HepG2 (cell line): ENCODE measurements around the gene ZNF223. TPM values are rescaled to one million over a fixed set of nuclear protein-coding genes. Genes with fewer than 3 reads are reported as not detected.

Experiments used
- ATAC-seq: fragments of 200-7000 bp; cut with Tn5 transposase; 3 replicates; pipeline ENCODE4 v1.9.1; 2020; ENCODE audit warnings: mild to moderate bottlenecking, moderate library complexity
- BruUV-seq: library from RNA; stranded (reverse); fragments of 400-500 nt; replicated peaks from 2 replicates; lab custom pipeline; 2021; lab: Mats Ljungman, UMichigan
- CTCF ChIA-PET: fragments of 300-600 bp; formaldehyde crosslinking; extraction: SDS; loops from one replicate; lab custom pipeline; 2021; ENCODE audit warnings: low total read pairs, inconsistent platforms, low intra/inter-chr PET ratio; lab: Yijun Ruan, JAX
- POLR2A ChIA-PET: fragments of 350-600 bp; sonication (Branson Sonifier 250); formaldehyde crosslinking; loops from one replicate; lab custom pipeline; 2020; ENCODE audit warnings: antibody characterized with exemption, inconsistent platforms; lab: Yijun Ruan, JAX
- DNase-seq: peaks from one replicate; pipeline ENCODE4 v3.0.0-alpha.2; 2015; ENCODE audit warnings: low spot score
- FAIRE-seq: peaks from 3 replicates; lab custom pipeline; 2011; peaks lifted over from hg19 to GRCh38; lab: Jason Lieb, UNC
- H2AFZ ChIP-seq: one replicate; pipeline ENCODE4 v1.6.1; 2011; ENCODE audit warnings: low read length, inconsistent platforms
- H3K27ac ChIP-seq: fragments of 300-600 bp; 3 replicates; pipeline ENCODE4 v1.8.0; 2011; ENCODE audit warnings: mixed run types, mild to moderate bottlenecking, mixed read lengths, low read length, inconsistent platforms; ENCODE audit not compliant: insufficient read depth; ENCODE audit errors: extremely low read length
- H3K27me3 ChIP-seq, 2 experiments: fragments of 200-600 bp in 1 of 2; 2 replicates in 1 of 2; 3 replicates in 1 of 2; pipeline versions ENCODE4 v1.6.0 to v1.8.0; 2011; ENCODE audit warnings: low read length in 2 of 2, mild to moderate bottlenecking in 2 of 2, moderate library complexity in 2 of 2, inconsistent platforms in 1 of 2; ENCODE audit not compliant: insufficient read depth in 2 of 2, control insufficient read depth in 1 of 2
- H3K36me3 ChIP-seq, 2 experiments: fragments of 200-600 bp in 1 of 2; replicated peaks in 1 of 2; 2 replicates in 1 of 2; 3 replicates in 1 of 2; pipeline versions ENCODE4 v1.5.1 to v1.8.0; 2011; ENCODE audit warnings: low read length in 2 of 2, inconsistent platforms in 1 of 2; ENCODE audit not compliant: insufficient read depth in 2 of 2, control insufficient read depth in 1 of 2
- H3K4me1 ChIP-seq: 2 replicates; pipeline ENCODE4 v1.5.1; 2012; ENCODE audit warnings: low read length, inconsistent platforms; ENCODE audit not compliant: insufficient read depth
- H3K4me2 ChIP-seq: 2 replicates; pipeline ENCODE4 v1.6.0; 2011; ENCODE audit warnings: low read depth, low read length, inconsistent platforms
- H3K4me3 ChIP-seq, 3 experiments: fragments of 200-600 bp in 1 of 3; sonication (generic), shearing (Covaris generic) in 1 of 3; replicated peaks in 1 of 3; 2 replicates each; pipeline ENCODE4 v1.5.1; 2011 to 2016; ENCODE audit warnings: low read length in 3 of 3, inconsistent platforms in 2 of 3, low read depth in 2 of 3, mild to moderate bottlenecking in 2 of 3, control low read depth in 1 of 3, mixed read lengths in 1 of 3; ENCODE audit not compliant: insufficient read depth in 1 of 3
- H3K79me2 ChIP-seq: one replicate; pipeline ENCODE4 v1.6.1; 2011; ENCODE audit warnings: low read length, inconsistent platforms; ENCODE audit not compliant: insufficient read depth
- H3K9ac ChIP-seq: 2 replicates; pipeline ENCODE4 v1.6.0; 2011; ENCODE audit warnings: mild to moderate bottlenecking, low read depth, low read length, inconsistent platforms; ENCODE audit not compliant: insufficient read depth
- H3K9me3 ChIP-seq: 2 replicates; pipeline ENCODE4 v1.5.1; 2012; ENCODE audit warnings: mild to moderate bottlenecking, low read length
- H4K20me1 ChIP-seq: 2 replicates; pipeline ENCODE4 v1.6.0; 2011; ENCODE audit warnings: inconsistent platforms, mild to moderate bottlenecking, low read length, moderate library complexity; ENCODE audit not compliant: insufficient read depth
- AKAP8 ChIP-seq: sonication (generic); formaldehyde crosslinking; IDR thresholded peaks from 2 replicates; pipeline ENCODE4 v1.5.1; 2020; ENCODE audit warnings: mild to moderate bottlenecking, missing genetic modification reagents
- MLXIP ChIP-seq: sonication (generic); formaldehyde crosslinking; IDR thresholded peaks from 2 replicates; pipeline ENCODE4 v1.9.0; 2021; ENCODE audit warnings: missing genetic modification reagents, borderline replicate concordance
- NRL ChIP-seq: sonication (generic); formaldehyde crosslinking; IDR thresholded peaks from 2 replicates; pipeline ENCODE4 v1.5.0; 2020; ENCODE audit warnings: missing genetic modification reagents, mild to moderate bottlenecking, moderate library complexity, borderline replicate concordance
- PAXIP1 ChIP-seq: sonication (generic); formaldehyde crosslinking; conservative IDR thresholded peaks from 2 replicates; pipeline ENCODE4 v1.4.0; 2020; ENCODE audit warnings: mild to moderate bottlenecking, missing genetic modification reagents, moderate library complexity
- SMC3 ChIP-seq: IDR thresholded peaks from 2 replicates; pipeline ENCODE4 v1.6.1; 2011; ENCODE audit warnings: low read length, improper control_type of control experiment
- SNAPC5 ChIP-seq: sonication (generic); formaldehyde crosslinking; IDR thresholded peaks from 2 replicates; pipeline ENCODE4 v1.8.1; 2023; ENCODE audit warnings: mild to moderate bottlenecking, missing genetic modification reagents, borderline replicate concordance
- XBP1 ChIP-seq: sonication (generic); formaldehyde crosslinking; IDR thresholded peaks from 2 replicates; pipeline ENCODE4 v1.5.0; 2020; ENCODE audit warnings: missing genetic modification reagents
- YEATS4 ChIP-seq: sonication (generic); formaldehyde crosslinking; IDR thresholded peaks from 2 replicates; pipeline ENCODE4 v1.4.0; 2020; ENCODE audit warnings: missing genetic modification reagents, borderline replicate concordance
- ZFP90 ChIP-seq: sonication (generic); formaldehyde crosslinking; IDR thresholded peaks from 2 replicates; pipeline ENCODE4 v1.8.0; 2022; ENCODE audit warnings: missing genetic modification reagents, mild to moderate bottlenecking, inconsistent platforms, borderline replicate concordance
- WGBS: methylation state at CpG from one replicate; pipeline ENCODE4 v1.1.6; 2017; ENCODE audit warnings: low lambda C conversion rate; 5-methylcytosine and 5-hydroxymethylcytosine counted together
- in situ Hi-C: cut with HindIII; loops from 2 replicates; pipeline ENCODE4 v1.10.0; 2017; ENCODE audit warnings: low pct_unique_long_range_greater_than_20kb; ENCODE audit not compliant: extremely low pct_ligation_motif_present
- intact Hi-C: fragments of 100-400 bp; cut with micrococcal nuclease; formaldehyde crosslinking; loops from one replicate; pipeline ENCODE4 v1.10.0; 2022; ENCODE audit not compliant: unreplicated experiment
- polyA plus RNA-seq, 8 experiments: library from polyadenylated mRNA; depleted of rRNA in 3 of 8; stranded (reverse) in 7 of 8; unstranded in 1 of 8; fragments of >200 nt; fragmentation: Illumina TruSeq in 4 of 8; extraction: Trizol in 4 of 8; gene quantifications; 2 replicates each; pipeline versions ENCODE4 v1.2.1 to v1.2.3, GENCODE V29; 2011 to 2016; ENCODE audit warnings: low read depth in 4 of 8, missing spikeins in 1 of 8, mixed read lengths in 1 of 8; ENCODE audit not compliant: insufficient read depth in 1 of 8
- total RNA-seq, 5 experiments: library from RNA; depleted of rRNA; stranded (reverse); fragments of >200 nt; fragmentation: Illumina TruSeq; extraction: Trizol; gene quantifications; 2 replicates each; pipeline ENCODE4 v1.2.3, GENCODE V29; 2016; ENCODE audit warnings: low read depth in 1 of 5

Gene ZNF223
- total and polyA plus RNA-seq, 2 of the 13 experiments (the other 11 are each of a cell fraction or from before 2014, with no cell fraction given): 2.0 to 4.8 TPM

GRCh38 chr19:44112802-44113137 is 60.9 kb downstream of the ZNF223 start (continued):
- 0 out of 2 replicates have a peak, but pooled peaks have one; percentile 19 for TF ChIP-seq PAXIP1 (CRISPR knock-in tag)

GRCh38 chr19:44113138-44113783 is 61.4 kb downstream of the ZNF223 start, which contains the start of gene ZNF225:
ZNF225 (plus strand) TSS chr19:44113399; CDS start chr19:44115828, 2,429 bp downstream.
- peaks cover 2 to 3% of the 10 kb centered on the region in 2 experiments; a peak in 3 of 5 replicates for H3K36me3 ChIP-seq
- BruUV-seq: no TSS peak
- in situ Hi-C loops: no loop called here
- CTCF ChIA-PET: no interaction called here
- DNase-seq: peak; percentile 97
- H3K79me2 ChIP-seq: no peaks in the 10 kb centered on the region
- FAIRE-seq: peak; percentile 99
- intact Hi-C loops: loop anchor here (1.0 to 10.0 kb wide), 3 partner anchors 99 to 178 kb away; partner anchors contain the start of genes ZNF227, ZNF230 and ZNF45
- no peaks in the 10 kb centered on the region; a peak in 1 of 5 replicates for H3K27me3 ChIP-seq
- POLR2A ChIA-PET: interaction anchor here (0.7 to 3.5 kb wide), 4 partner anchors 19 to 178 kb away, joined by 3 to 19 read pairs (median 8); partner anchors contain the start of genes ZNF224, ZNF226 and ZNF45
- peak within 1 kb of the TSS; percentile 76 for H3K9ac ChIP-seq
- no peaks in the 10 kb centered on the region for H4K20me1 ChIP-seq
- ATAC-seq: peak; percentile 99
- peak within 1 kb of the TSS; percentile 82 to 92 (median 82) for H3K4me3 ChIP-seq
- H3K4me2 ChIP-seq: peak within 1 kb of the TSS; percentile 85
- H2AFZ ChIP-seq: peak within 1 kb of the TSS; percentile 75
- peak within 1 kb of the TSS; percentile 51 for H3K27ac ChIP-seq
- H3K9me3 ChIP-seq: no peaks in the 10 kb centered on the region
- WGBS: 0% methylated on average over 10 of the region's 44 CpGs
- H3K4me1 ChIP-seq: peaks cover 14% of the 10 kb centered on the region
- TF ChIP-seq AKAP8 (CRISPR knock-in tag) (no peak), YEATS4 (CRISPR knock-in tag) (peak; percentile 67; the same call in 1 of the 2 replicates), NRL (no peak), MLXIP (CRISPR knock-in tag) (no peak), PAXIP1 (CRISPR knock-in tag) (0 out of 2 replicates have a peak, but pooled peaks have one; percentile 12), SMC3 (peak; percentile 17; the same call in 1 of the 2 replicates), ZFP90 (peak; percentile 84; the same call in 1 of the 2 replicates), XBP1 (no peak), SNAPC5 (CRISPR knock-in tag) (0 out of 2 replicates have a peak, but pooled peaks have one; percentile 51)
